WTC11 (cell line): ENCODE data around the gene HENMT1.

ENCODE experiments used
- AFF4 ChIP-seq: sonication (generic); formaldehyde crosslinking; IDR thresholded peaks from 2 replicates; pipeline ENCODE4 v1.8.1; 2023; ENCODE audit warnings: mild to moderate bottlenecking, missing genetic modification reagents, borderline replicate concordance
- CBFB ChIP-seq: sonication (generic); formaldehyde crosslinking; IDR thresholded peaks from 2 replicates; pipeline ENCODE4 v1.8.1; 2022; ENCODE audit warnings: mild to moderate bottlenecking, low read depth, missing genetic modification reagents
- CTCF ChIP-seq: fragments of 200-600 bp; IDR thresholded peaks from 2 replicates; pipeline ENCODE4 v1.8.0; 2022; ENCODE audit warnings: antibody characterized with exemption
- GABPB1 ChIP-seq: sonication (generic); formaldehyde crosslinking; IDR thresholded peaks from 2 replicates; pipeline ENCODE4 v1.8.1; 2023; ENCODE audit warnings: mild to moderate bottlenecking, missing genetic modification reagents
- NFE2L1 ChIP-seq: sonication (generic); formaldehyde crosslinking; IDR thresholded peaks from 2 replicates; pipeline ENCODE4 v1.8.1; 2023; ENCODE audit warnings: missing genetic modification reagents
- TCF7 ChIP-seq: sonication (generic); formaldehyde crosslinking; IDR thresholded peaks from 2 replicates; pipeline ENCODE4 v1.8.0; 2022; ENCODE audit warnings: mild to moderate bottlenecking, low read depth, missing genetic modification reagents, moderate library complexity

DNA sequence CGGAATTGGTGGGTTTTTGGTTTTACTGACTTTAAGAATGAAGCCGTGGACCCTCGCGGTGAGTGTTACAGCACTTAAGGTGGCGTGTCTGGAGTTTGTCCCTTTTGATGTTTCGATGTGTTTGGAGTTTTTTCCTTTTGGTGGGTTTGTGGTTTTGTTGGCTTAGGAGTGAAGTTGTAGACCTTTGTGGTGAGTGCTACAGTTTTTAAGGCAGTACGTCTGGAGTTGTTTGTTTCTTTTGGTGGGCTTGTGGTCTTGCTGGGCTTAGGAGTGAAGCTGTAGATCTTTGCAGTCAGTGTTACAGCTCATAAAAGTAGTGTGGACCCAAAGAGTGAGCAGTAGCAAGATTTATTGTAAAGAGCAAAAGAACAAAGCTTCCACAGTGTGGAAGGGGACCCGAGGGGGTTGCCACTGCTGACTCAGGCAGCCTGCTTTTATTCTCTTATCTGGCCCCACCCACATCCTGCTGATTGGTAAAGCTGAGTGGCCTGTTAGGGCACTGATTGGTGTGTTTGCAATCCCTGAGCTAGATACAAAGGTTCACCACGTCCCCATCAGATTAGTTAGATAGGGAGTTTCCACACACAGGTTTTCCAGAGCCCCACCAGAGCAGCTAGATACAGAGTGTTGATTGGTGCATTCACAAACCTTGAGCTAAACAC, 20.9 kb downstream of the HENMT1 start:
- TF ChIP-seq AFF4 (CRISPR knock-in tag) (no peak), NFE2L1 (CRISPR knock-in tag) (no peak), GABPB1 (CRISPR knock-in tag) (no peak), CTCF (no peak), CBFB (CRISPR knock-in tag) (no peak), TCF7 (CRISPR knock-in tag) (no peak)
